ENCODE data around the gene MRGPRG. TPM values are rescaled to one million over a fixed set of nuclear protein-coding genes. Genes with fewer than 3 reads are reported as not detected.

MRGPRG gene
- total and polyA plus RNA-seq, 2 donors (not counting 1 experiment from before 2014, with no cell fraction given): not detected

- Histone ChIP-seq H3K27me3 (ENCODE audit: control insufficient read depth, insufficient read depth, low read length) (peaks cover 28% of the 10 kb centered on the region), H3K4me2 (ENCODE audit: extremely low read depth, insufficient read depth, low read length) (no peak overlapping the region)
- no peak for DNase-seq (ENCODE audit: low read depth in 2 of 2)
Observed at GRCh38 chr11:3202305-3202704, 16.3 kb downstream of the MRGPRG start.

GRCh38 chr11:3201677-3202181 lies 16.9 kb downstream of the MRGPRG start:
- Histone ChIP-seq H3K4me3 (replicated peaks in 1 of 4; ENCODE audit: control extremely low read depth in 1 of 4, insufficient read depth in 1 of 4, low read depth in 3 of 4, low read length in 4 of 4) (no peak overlapping the region), H3K9ac (ENCODE audit: insufficient read depth, low read length) (no peak overlapping the region), H3K27me3 (ENCODE audit: control insufficient read depth, insufficient read depth, low read length) (peaks cover 28% of the 10 kb centered on the region), H3K4me2 (ENCODE audit: extremely low read depth, insufficient read depth, low read length) (no peak overlapping the region), H4K20me1 (ENCODE audit: control insufficient read depth, extremely low read depth, insufficient read depth, low read length) (no peaks in the 10 kb centered on the region), H3K9me3 (ENCODE audit: control insufficient read depth, insufficient read depth, low read depth, low read length) (no peaks in the 10 kb centered on the region), H3K27ac (ENCODE audit: insufficient read depth, low read length) (no peak overlapping the region), H2AFZ (ENCODE audit: low read length) (no peak overlapping the region), H3K79me2 (ENCODE audit: control insufficient read depth, insufficient read depth, low read length) (no peaks in the 10 kb centered on the region), H3K4me1 (ENCODE audit: control insufficient read depth, extremely low read depth, insufficient read depth, low read length) (no peaks in the 10 kb centered on the region), H3K36me3 (ENCODE audit: control insufficient read depth, insufficient read depth, low read length) (no peaks in the 10 kb centered on the region)
- DNase-seq (ENCODE audit: low read depth in 2 of 2): no peak
- no peak for TF ChIP-seq EZH2 (IDR thresholded peaks at IDR 0.05; ENCODE audit: low read length, missing control alignments)
- TF ChIP-seq CTCF (conservative IDR thresholded peaks at IDR 0.05 in 1 of 2, IDR thresholded peaks at IDR 0.05 in 1 of 2; ENCODE audit: low read depth in 1 of 2, low read length in 2 of 2): no peak

More at GRCh38 chr11:3202305-3202704, 16.3 kb downstream of the MRGPRG start:
- H3K9ac ChIP-seq (ENCODE audit: insufficient read depth, low read length): no peak overlapping the region
- no peak for TF ChIP-seq EZH2 (IDR thresholded peaks at IDR 0.05; ENCODE audit: low read length, missing control alignments)
- no peak for TF ChIP-seq CTCF (conservative IDR thresholded peaks at IDR 0.05 in 1 of 2, IDR thresholded peaks at IDR 0.05 in 1 of 2; ENCODE audit: low read depth in 1 of 2, low read length in 2 of 2)
- no peak overlapping the region for H3K27ac ChIP-seq (ENCODE audit: insufficient read depth, low read length)
- H3K79me2 ChIP-seq (ENCODE audit: control insufficient read depth, insufficient read depth, low read length): no peaks in the 10 kb centered on the region
- no peaks in the 10 kb centered on the region for H4K20me1 ChIP-seq (ENCODE audit: control insufficient read depth, extremely low read depth, insufficient read depth, low read length)
- H3K4me3 ChIP-seq (replicated peaks in 1 of 4; ENCODE audit: control extremely low read depth in 1 of 4, insufficient read depth in 1 of 4, low read depth in 3 of 4, low read length in 4 of 4): no peak overlapping the region
- H2AFZ ChIP-seq (ENCODE audit: low read length): no peak overlapping the region
- no peaks in the 10 kb centered on the region for H3K4me1 ChIP-seq (ENCODE audit: control insufficient read depth, extremely low read depth, insufficient read depth, low read length)
- no peaks in the 10 kb centered on the region for H3K36me3 ChIP-seq (ENCODE audit: control insufficient read depth, insufficient read depth, low read length)
- H3K9me3 ChIP-seq (ENCODE audit: control insufficient read depth, insufficient read depth, low read depth, low read length): no peaks in the 10 kb centered on the region

GRCh38 chr11:3201112-3201581 lies 17.5 kb downstream of the MRGPRG start:
- Histone ChIP-seq H3K4me3 (replicated peaks in 1 of 4; ENCODE audit: control extremely low read depth in 1 of 4, insufficient read depth in 1 of 4, low read depth in 3 of 4, low read length in 4 of 4) (no peak overlapping the region), H3K27ac (ENCODE audit: insufficient read depth, low read length) (no peak overlapping the region), H3K79me2 (ENCODE audit: control insufficient read depth, insufficient read depth, low read length) (no peaks in the 10 kb centered on the region), H2AFZ (ENCODE audit: low read length) (no peak overlapping the region), H3K4me1 (ENCODE audit: control insufficient read depth, extremely low read depth, insufficient read depth, low read length) (no peaks in the 10 kb centered on the region), H3K36me3 (ENCODE audit: control insufficient read depth, insufficient read depth, low read length) (no peaks in the 10 kb centered on the region), H3K4me2 (ENCODE audit: extremely low read depth, insufficient read depth, low read length) (no peak overlapping the region), H3K9ac (ENCODE audit: insufficient read depth, low read length) (no peak overlapping the region), H3K27me3 (ENCODE audit: control insufficient read depth, insufficient read depth, low read length) (peaks cover 28% of the 10 kb centered on the region), H4K20me1 (ENCODE audit: control insufficient read depth, extremely low read depth, insufficient read depth, low read length) (no peaks in the 10 kb centered on the region), H3K9me3 (ENCODE audit: control insufficient read depth, insufficient read depth, low read depth, low read length) (no peaks in the 10 kb centered on the region)
- DNase-seq (ENCODE audit: low read depth in 2 of 2): no peak
- no peak for TF ChIP-seq EZH2 (IDR thresholded peaks at IDR 0.05; ENCODE audit: low read length, missing control alignments)
- no peak for TF ChIP-seq CTCF (conservative IDR thresholded peaks at IDR 0.05 in 1 of 2, IDR thresholded peaks at IDR 0.05 in 1 of 2; ENCODE audit: low read depth in 1 of 2, low read length in 2 of 2)

All from fibroblast of lung (primary cell).